ENCODE data around the gene TMEM132E. TPM values are rescaled to one million over a fixed set of nuclear protein-coding genes. Genes with fewer than 3 reads are reported as not detected.

The TMEM132E gene
- total RNA-seq, 1 donor from 2014 or later = not detected

- Mint-ChIP-seq H3K4me3 (ENCODE audit: unreplicated experiment) (no peak overlapping the region), H3K36me3 (ENCODE audit: unreplicated experiment) (no peaks in the 10 kb centered on the region), H3K9me3 (ENCODE audit: unreplicated experiment) (no peaks in the 10 kb centered on the region), H3K4me1 (ENCODE audit: unreplicated experiment) (no peaks in the 10 kb centered on the region), H3K27ac (ENCODE audit: unreplicated experiment) (no peak overlapping the region), H3K27me3 (ENCODE audit: unreplicated experiment) (peaks cover 8% of the 10 kb centered on the region)
- no peak for TF ChIP-seq CTCF (IDR thresholded peaks at IDR 0.05)
- DNase-seq (ENCODE audit: extremely low spot score, unreplicated experiment) = no peak
Observed at GRCh38 chr17:34596920-34597319, 17.5 kb downstream of the TMEM132E start.

GRCh38 chr17:34598161-34598776 lies 18.9 kb downstream of the TMEM132E start:
- Mint-ChIP-seq H3K27ac (ENCODE audit: unreplicated experiment) (no peak overlapping the region), H3K4me3 (ENCODE audit: unreplicated experiment) (no peak overlapping the region), H3K4me1 (ENCODE audit: unreplicated experiment) (no peaks in the 10 kb centered on the region), H3K9me3 (ENCODE audit: unreplicated experiment) (no peaks in the 10 kb centered on the region), H3K27me3 (ENCODE audit: unreplicated experiment) (peaks cover 8% of the 10 kb centered on the region), H3K36me3 (ENCODE audit: unreplicated experiment) (no peaks in the 10 kb centered on the region)
- no peak for TF ChIP-seq CTCF (IDR thresholded peaks at IDR 0.05)
- DNase-seq (ENCODE audit: extremely low spot score, unreplicated experiment) = no peak

GRCh38 chr17:34601416-34601815 lies 22.0 kb downstream of the TMEM132E start:
- no peak for TF ChIP-seq CTCF (IDR thresholded peaks at IDR 0.05)
- H3K27me3 Mint-ChIP-seq (ENCODE audit: unreplicated experiment) = no peaks in the 10 kb centered on the region
- DNase-seq (ENCODE audit: extremely low spot score, unreplicated experiment) = no peak
- H3K4me1 Mint-ChIP-seq (ENCODE audit: unreplicated experiment) = no peaks in the 10 kb centered on the region
- no peak overlapping the region for H3K4me3 Mint-ChIP-seq (ENCODE audit: unreplicated experiment)
- no peaks in the 10 kb centered on the region for H3K36me3 Mint-ChIP-seq (ENCODE audit: unreplicated experiment)
- no peak overlapping the region for H3K27ac Mint-ChIP-seq (ENCODE audit: unreplicated experiment)
- H3K9me3 Mint-ChIP-seq (ENCODE audit: unreplicated experiment) = no peaks in the 10 kb centered on the region

- TF ChIP-seq CTCF (IDR thresholded peaks at IDR 0.05) = no peak
- no peak overlapping the region for H3K27ac Mint-ChIP-seq (ENCODE audit: unreplicated experiment)
Observed at GRCh38 chr17:34603974-34604373, 24.6 kb downstream of the TMEM132E start.

GRCh38 chr17:34606763-34607162 lies 27.4 kb downstream of the TMEM132E start:
- TF ChIP-seq CTCF (IDR thresholded peaks at IDR 0.05) = no peak
- H3K4me3 Mint-ChIP-seq (ENCODE audit: unreplicated experiment) = no peak overlapping the region
- no peaks in the 10 kb centered on the region for H3K36me3 Mint-ChIP-seq (ENCODE audit: unreplicated experiment)
- H3K27me3 Mint-ChIP-seq (ENCODE audit: unreplicated experiment) = peaks cover 12% of the 10 kb centered on the region
- no peak for DNase-seq (ENCODE audit: extremely low spot score, unreplicated experiment)
- no peak overlapping the region for H3K27ac Mint-ChIP-seq (ENCODE audit: unreplicated experiment)
- no peaks in the 10 kb centered on the region for H3K4me1 Mint-ChIP-seq (ENCODE audit: unreplicated experiment)
- no peaks in the 10 kb centered on the region for H3K9me3 Mint-ChIP-seq (ENCODE audit: unreplicated experiment)

More at GRCh38 chr17:34603974-34604373, 24.6 kb downstream of the TMEM132E start:
- Mint-ChIP-seq H3K4me1 (ENCODE audit: unreplicated experiment) (no peaks in the 10 kb centered on the region), H3K9me3 (ENCODE audit: unreplicated experiment) (no peaks in the 10 kb centered on the region), H3K36me3 (ENCODE audit: unreplicated experiment) (no peaks in the 10 kb centered on the region), H3K27me3 (ENCODE audit: unreplicated experiment) (peaks cover 6% of the 10 kb centered on the region), H3K4me3 (ENCODE audit: unreplicated experiment) (no peak overlapping the region)
- no peak for DNase-seq (ENCODE audit: extremely low spot score, unreplicated experiment)
